Neural progenitor cell (in vitro differentiated cells): Measurements from ENCODE around the gene SLC7A9. TPM values are rescaled to one million over a fixed set of nuclear protein-coding genes. Genes with fewer than 3 reads are reported as not detected.

Source experiments
- DNase-seq: peaks from one replicate; pipeline ENCODE4 v3.0.0-alpha.2; 2016; ENCODE audit warnings: low spot score
- H2AFZ ChIP-seq: fragments of 200-600 bp; sonication (generic); replicated peaks from 2 replicates; pipeline ENCODE4 v1.6.1; 2016; ENCODE audit warnings: antibody characterized with exemption
- H3F3A ChIP-seq: fragments of 200-600 bp; sonication (generic); 2 replicates; pipeline ENCODE4 v1.6.1; 2016; ENCODE audit warnings: antibody characterized with exemption, low read depth
- H3K27ac ChIP-seq: fragments of 200-600 bp; sonication (generic); 2 replicates; pipeline ENCODE4 v1.5.1; 2016; ENCODE audit warnings: mild to moderate bottlenecking
- H3K27me3 ChIP-seq: fragments of 200-600 bp; sonication (generic); 2 replicates; pipeline ENCODE4 v1.6.1; 2016; ENCODE audit warnings: mild to moderate bottlenecking, moderate library complexity
- H3K36me3 ChIP-seq: fragments of 200-600 bp; sonication (generic); 2 replicates; pipeline ENCODE4 v1.5.1; 2016
- H3K4me1 ChIP-seq: fragments of 200-600 bp; sonication (generic); 2 replicates; pipeline ENCODE4 v1.6.1; 2016; ENCODE audit warnings: mixed run types
- H3K4me2 ChIP-seq: fragments of 200-600 bp; sonication (generic); 2 replicates; pipeline ENCODE4 v1.6.1; 2016
- H3K4me3 ChIP-seq: fragments of 200-600 bp; sonication (generic); 2 replicates; pipeline ENCODE4 v1.5.1; 2016
- H3K79me2 ChIP-seq: fragments of 200-600 bp; sonication (generic); 2 replicates; pipeline ENCODE4 v1.6.1; 2016; ENCODE audit warnings: low read depth
- H3K9ac ChIP-seq: fragments of 200-600 bp; sonication (generic); 2 replicates; pipeline ENCODE4 v1.6.1; 2016
- H3K9me3 ChIP-seq: fragments of 200-600 bp; sonication (generic); 2 replicates; pipeline ENCODE4 v1.5.1; 2016; ENCODE audit warnings: low read depth
- H4K20me1 ChIP-seq: fragments of 200-600 bp; sonication (generic); 2 replicates; pipeline ENCODE4 v1.6.1; 2016; ENCODE audit warnings: low read depth
- H3K27ac Mint-ChIP-seq: 3 replicates; pipeline ENCODE4 v1.8.0; 2021; ENCODE audit warnings: mixed read lengths
- H3K27me3 Mint-ChIP-seq: 2 replicates; pipeline ENCODE4 v1.8.0; 2022; ENCODE audit warnings: low read depth, mild to moderate bottlenecking, inconsistent platforms, moderate library complexity, mixed read lengths; ENCODE audit not compliant: insufficient read depth
- H3K36me3 Mint-ChIP-seq: 3 replicates; pipeline ENCODE4 v1.8.0; 2021; ENCODE audit warnings: mixed read lengths
- H3K4me1 Mint-ChIP-seq: 3 replicates; pipeline ENCODE4 v1.8.0; 2021; ENCODE audit warnings: mixed read lengths
- H3K4me3 Mint-ChIP-seq: 3 replicates; pipeline ENCODE4 v1.8.0; 2021; ENCODE audit warnings: mild to moderate bottlenecking, moderate library complexity, mixed read lengths
- H3K9me3 Mint-ChIP-seq: 3 replicates; pipeline ENCODE4 v1.8.0; 2020; ENCODE audit warnings: mixed read lengths
- EZH2 ChIP-seq: fragments of 200-600 bp; sonication (generic); IDR thresholded peaks from 2 replicates; pipeline ENCODE4 v1.6.1; 2017; ENCODE audit warnings: antibody characterized with exemption, mild to moderate bottlenecking, moderate library complexity
- EZH2phosphoT487 ChIP-seq: fragments of 200-600 bp; sonication (generic); IDR thresholded peaks from 2 replicates; pipeline ENCODE4 v1.6.1; 2017; ENCODE audit warnings: antibody characterized with exemption
- total RNA-seq: library from RNA; depleted of rRNA; stranded (reverse); fragments of >200 nt; gene quantifications from 2 replicates; pipeline ENCODE4 v1.2.3, GENCODE V29; 2015; ENCODE audit warnings: low replicate concordance
- TF ChIP-seq, protein P1 (sequence below): fragments of 200-600 bp; sonication (generic); IDR thresholded peaks from 2 replicates; pipeline ENCODE4 v1.5.1; 2017; ENCODE audit warnings: antibody characterized with exemption, mild to moderate bottlenecking

SLC7A9 gene
- total RNA-seq = not detected in 2 replicates

DNA sequence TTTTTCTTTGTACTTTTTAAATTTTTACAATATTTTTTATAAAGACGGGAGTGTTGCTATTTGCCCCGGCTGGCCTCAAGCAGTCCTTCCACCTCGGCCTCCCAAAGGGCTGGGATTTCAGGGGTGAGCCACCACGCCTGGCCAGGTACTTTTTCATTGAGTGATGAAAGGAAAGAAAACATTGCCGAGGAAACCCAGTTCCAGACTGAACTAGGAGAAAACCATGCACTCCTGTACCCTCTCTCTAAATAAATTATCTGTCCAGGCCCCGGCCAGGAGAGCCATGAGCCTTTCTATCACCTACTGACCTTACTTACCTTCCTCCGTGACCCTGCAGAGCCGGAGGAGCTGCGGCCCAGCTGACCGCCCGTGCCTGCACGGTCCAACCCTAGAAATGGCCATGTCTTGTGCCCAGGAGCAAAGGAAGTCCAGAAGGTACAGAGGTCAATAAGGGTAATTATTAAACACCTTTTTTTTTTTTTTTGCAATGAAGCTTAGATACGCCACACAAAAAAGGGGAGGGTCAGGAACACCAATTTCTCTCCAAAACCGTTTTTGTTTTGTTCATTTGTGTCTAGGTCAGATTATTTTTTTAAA, at the start of gene SLC7A9:
SLC7A9 (minus strand) TSS at position 399 of the 597 bp plus-strand sequence. CDS start 1,233 bp downstream, outside the sequence.
- Histone ChIP-seq H3K4me1 (no peaks in the 10 kb centered on the region), H3K36me3 (no peaks in the 10 kb centered on the region), H3K4me2 (no peak within 1 kb of the TSS), H2AFZ (peak within 1 kb of the TSS; percentile 31), H3K79me2 (no peaks in the 10 kb centered on the region), H4K20me1 (no peaks in the 10 kb centered on the region), H3K27me3 (no peaks in the 10 kb centered on the region), H3K9ac (no peak within 1 kb of the TSS), H3K27ac (no peak within 1 kb of the TSS), H3K4me3 (no peak within 1 kb of the TSS), H3F3A (no peaks in the 10 kb centered on the region), H3K9me3 (no peaks in the 10 kb centered on the region)
- no peak within 1 kb of the TSS for H3K4me3 Mint-ChIP-seq
- DNase-seq = no peak
- TF ChIP-seq EZH2phosphoT487 = no peak
- no peak for TF ChIP-seq EZH2
- TF ChIP-seq, protein P1, sequence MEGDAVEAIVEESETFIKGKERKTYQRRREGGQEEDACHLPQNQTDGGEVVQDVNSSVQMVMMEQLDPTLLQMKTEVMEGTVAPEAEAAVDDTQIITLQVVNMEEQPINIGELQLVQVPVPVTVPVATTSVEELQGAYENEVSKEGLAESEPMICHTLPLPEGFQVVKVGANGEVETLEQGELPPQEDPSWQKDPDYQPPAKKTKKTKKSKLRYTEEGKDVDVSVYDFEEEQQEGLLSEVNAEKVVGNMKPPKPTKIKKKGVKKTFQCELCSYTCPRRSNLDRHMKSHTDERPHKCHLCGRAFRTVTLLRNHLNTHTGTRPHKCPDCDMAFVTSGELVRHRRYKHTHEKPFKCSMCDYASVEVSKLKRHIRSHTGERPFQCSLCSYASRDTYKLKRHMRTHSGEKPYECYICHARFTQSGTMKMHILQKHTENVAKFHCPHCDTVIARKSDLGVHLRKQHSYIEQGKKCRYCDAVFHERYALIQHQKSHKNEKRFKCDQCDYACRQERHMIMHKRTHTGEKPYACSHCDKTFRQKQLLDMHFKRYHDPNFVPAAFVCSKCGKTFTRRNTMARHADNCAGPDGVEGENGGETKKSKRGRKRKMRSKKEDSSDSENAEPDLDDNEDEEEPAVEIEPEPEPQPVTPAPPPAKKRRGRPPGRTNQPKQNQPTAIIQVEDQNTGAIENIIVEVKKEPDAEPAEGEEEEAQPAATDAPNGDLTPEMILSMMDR = no peak
- H3K27ac Mint-ChIP-seq = no peak within 1 kb of the TSS
- H3K4me1 Mint-ChIP-seq = no peaks in the 10 kb centered on the region
- no peaks in the 10 kb centered on the region for H3K9me3 Mint-ChIP-seq
- H3K36me3 Mint-ChIP-seq = no peaks in the 10 kb centered on the region
- no peaks in the 10 kb centered on the region for H3K27me3 Mint-ChIP-seq

DNA sequence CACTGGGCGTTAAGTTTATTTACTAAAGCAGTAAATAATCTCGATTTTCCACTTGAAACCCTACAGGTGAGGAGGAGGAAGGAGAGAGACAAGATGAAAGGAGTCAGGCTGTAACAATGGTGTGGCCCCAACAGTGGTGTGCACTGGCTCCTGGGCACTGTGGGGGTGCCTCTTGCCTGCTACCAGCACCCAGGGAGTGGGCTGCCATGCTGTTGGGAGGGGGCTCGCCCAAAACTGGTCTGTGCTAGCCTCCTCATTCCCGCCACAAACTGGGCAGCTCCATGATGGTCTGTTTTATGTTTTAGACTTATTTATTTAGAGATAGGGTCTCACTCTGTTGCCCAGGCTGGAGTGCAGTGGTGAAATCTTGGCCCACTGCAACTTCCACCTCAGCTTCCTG, 49.8 kb upstream of the SLC7A9 start:
- Histone ChIP-seq H3K9ac (no peak overlapping the region), H3K4me3 (no peak overlapping the region), H3F3A (no peaks in the 10 kb centered on the region), H3K36me3 (no peaks in the 10 kb centered on the region), H4K20me1 (no peaks in the 10 kb centered on the region), H2AFZ (no peak overlapping the region), H3K79me2 (no peaks in the 10 kb centered on the region), H3K9me3 (no peaks in the 10 kb centered on the region), H3K27me3 (no peaks in the 10 kb centered on the region), H3K27ac (no peak overlapping the region), H3K4me1 (no peaks in the 10 kb centered on the region), H3K4me2 (no peak overlapping the region)
- Mint-ChIP-seq H3K4me3 (no peak overlapping the region), H3K9me3 (no peaks in the 10 kb centered on the region), H3K27ac (no peak overlapping the region), H3K36me3 (peaks cover 9% of the 10 kb centered on the region), H3K4me1 (no peaks in the 10 kb centered on the region), H3K27me3 (peaks cover 4% of the 10 kb centered on the region)
- DNase-seq = no peak
- TF ChIP-seq, protein P1 = no peak
- TF ChIP-seq EZH2 (no peak), EZH2phosphoT487 (no peak)

DNA sequence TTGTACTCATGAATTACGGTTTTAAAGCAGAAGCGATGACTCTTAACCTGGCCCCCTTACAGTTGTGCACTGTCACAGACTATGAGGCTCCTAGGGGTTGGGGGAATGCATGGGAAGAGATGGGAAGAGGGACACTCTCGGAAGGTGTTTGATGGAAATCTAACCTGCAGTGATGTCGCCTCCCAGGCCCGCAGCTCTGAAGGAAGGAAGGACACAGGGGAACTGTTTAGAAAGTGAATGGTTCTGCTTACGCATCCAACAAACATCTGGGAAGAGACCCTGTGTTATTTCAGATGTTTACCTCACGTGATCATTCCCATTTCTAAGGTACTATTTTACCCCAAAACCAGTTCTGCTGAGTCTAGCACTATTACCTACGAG, 48.0 kb upstream of the SLC7A9 start:
- Histone ChIP-seq H3F3A (no peaks in the 10 kb centered on the region), H3K4me1 (no peaks in the 10 kb centered on the region), H3K9ac (no peak overlapping the region), H4K20me1 (no peaks in the 10 kb centered on the region), H3K27me3 (no peaks in the 10 kb centered on the region), H3K27ac (no peak overlapping the region), H3K36me3 (no peaks in the 10 kb centered on the region), H3K4me3 (no peak overlapping the region), H3K9me3 (no peaks in the 10 kb centered on the region), H2AFZ (no peak overlapping the region), H3K4me2 (no peak overlapping the region), H3K79me2 (no peaks in the 10 kb centered on the region)
- H3K27me3 Mint-ChIP-seq = peaks cover under 1% of the 10 kb centered on the region
- H3K4me3 Mint-ChIP-seq = no peak overlapping the region
- no peaks in the 10 kb centered on the region for H3K4me1 Mint-ChIP-seq
- H3K36me3 Mint-ChIP-seq = peaks cover 5% of the 10 kb centered on the region
- no peak overlapping the region for H3K27ac Mint-ChIP-seq
- DNase-seq = no peak
- TF ChIP-seq EZH2 = no peak
- no peaks in the 10 kb centered on the region for H3K9me3 Mint-ChIP-seq

DNA sequence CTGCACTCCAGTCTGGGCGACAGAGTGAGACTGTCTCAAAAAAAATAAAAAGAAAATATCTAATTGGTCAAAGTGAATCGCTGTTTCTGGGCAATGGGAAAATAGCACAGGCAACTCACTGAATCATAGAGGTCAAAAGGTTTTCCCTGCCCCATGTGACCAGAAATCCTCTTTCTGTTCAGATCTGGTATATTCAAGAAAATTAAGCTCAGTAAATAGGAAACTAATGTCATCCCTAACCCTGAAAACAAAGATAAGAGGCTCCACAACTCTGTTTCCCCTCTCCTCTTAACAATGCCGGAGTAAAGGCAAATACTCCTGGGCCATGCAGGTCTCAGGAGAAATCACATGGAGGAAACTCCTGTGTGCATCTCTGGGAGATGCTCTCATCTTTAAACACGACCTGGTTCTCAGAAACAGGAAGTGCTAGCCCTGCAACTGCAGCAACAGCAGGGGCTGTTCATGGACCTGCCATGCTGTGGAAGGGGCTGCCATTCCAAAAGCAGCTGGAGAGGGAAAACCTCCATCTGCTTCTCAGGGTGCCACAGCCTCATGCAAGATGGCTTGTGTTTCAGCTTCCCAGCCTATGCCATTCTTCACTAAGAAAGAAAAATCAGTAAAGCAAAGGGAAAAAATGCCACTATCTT, 47.5 kb upstream of the SLC7A9 start:
- Mint-ChIP-seq H3K36me3 (peaks cover 9% of the 10 kb centered on the region), H3K27me3 (no peaks in the 10 kb centered on the region), H3K27ac (no peak overlapping the region), H3K4me3 (no peak overlapping the region), H3K4me1 (no peaks in the 10 kb centered on the region), H3K9me3 (no peaks in the 10 kb centered on the region)
- H3K9me3 ChIP-seq = no peaks in the 10 kb centered on the region
- H4K20me1 ChIP-seq = no peaks in the 10 kb centered on the region
- H3K79me2 ChIP-seq = no peaks in the 10 kb centered on the region
- no peak overlapping the region for H3K9ac ChIP-seq
- H3K36me3 ChIP-seq = no peaks in the 10 kb centered on the region
- no peaks in the 10 kb centered on the region for H3F3A ChIP-seq
- no peak for DNase-seq
- no peak overlapping the region for H3K4me2 ChIP-seq
- no peak overlapping the region for H2AFZ ChIP-seq
- no peaks in the 10 kb centered on the region for H3K4me1 ChIP-seq
- TF ChIP-seq, protein P1 = no peak
- TF ChIP-seq EZH2 (no peak), EZH2phosphoT487 (no peak)
- H3K27me3 ChIP-seq = no peaks in the 10 kb centered on the region
- no peak overlapping the region for H3K27ac ChIP-seq
- no peak overlapping the region for H3K4me3 ChIP-seq
